ENCODE data around the gene DUSP14. TPM values are rescaled to one million over a fixed set of nuclear protein-coding genes. Genes with fewer than 3 reads are reported as not detected.

DUSP14 gene
- total RNA-seq, 4 donors from 2014 or later, result 2.2 to 2.7 (median 2.6) TPM

GRCh38 chr17:37490022-37490587 is 414 bp downstream of the DUSP14 start:
- TF ChIP-seq POLR2A (IDR thresholded peaks at IDR 0.05), result no peak
- peak in 4 of 6 experiments; percentile 22 to 32 (median 28) for TF ChIP-seq CTCF (IDR thresholded peaks at IDR 0.05)
- DNase-seq, result peak; percentile 57 to 85 (median 69)
- no peaks in the 10 kb centered on the region for H3K36me3 ChIP-seq
- peaks cover 0 to 19% (median 0%) of the 10 kb centered on the region in 4 donors for H3K4me1 ChIP-seq
- no peaks in the 10 kb centered on the region for H3K9me3 ChIP-seq
- H3K27ac ChIP-seq, result peak overlapping the region; percentile 69 to 90 (median 84)
- H3K4me3 ChIP-seq, result peak overlapping the region; percentile 68 to 93 (median 70)
- H3K27me3 ChIP-seq, result no peaks in the 10 kb centered on the region

- no peaks in the 10 kb centered on the region for H3K27me3 ChIP-seq
- H3K4me3 ChIP-seq, result peak overlapping the region; percentile 68 to 93 (median 70)
- DNase-seq, result no peak
- no peaks in the 10 kb centered on the region for H3K36me3 ChIP-seq
- H3K27ac ChIP-seq, result peak overlapping the region in 3 of 4 donors; percentile 82 to 90 (median 86)
- no peak for TF ChIP-seq CTCF (IDR thresholded peaks at IDR 0.05)
- no peak for TF ChIP-seq POLR2A (IDR thresholded peaks at IDR 0.05)
- no peaks in the 10 kb centered on the region for H3K9me3 ChIP-seq
- H3K4me1 ChIP-seq, result peaks cover 0 to 19% (median 0%) of the 10 kb centered on the region in 4 donors
Observed at GRCh38 chr17:37490638-37491614, 1.2 kb downstream of the DUSP14 start.

GRCh38 chr17:37492167-37492566 is 2.5 kb downstream of the DUSP14 start:
- Histone ChIP-seq H3K27ac (peak overlapping the region in 1 of 4 donors; percentile 90), H3K4me3 (no peak overlapping the region)
- no peak for DNase-seq

GRCh38 chr17:37493249-37494027 is 3.7 kb downstream of the DUSP14 start:
- no peak for DNase-seq
- H3K36me3 ChIP-seq, result no peaks in the 10 kb centered on the region
- no peak overlapping the region for H3K4me3 ChIP-seq
- no peak for TF ChIP-seq CTCF (IDR thresholded peaks at IDR 0.05)
- TF ChIP-seq POLR2A (IDR thresholded peaks at IDR 0.05), result no peak
- H3K27me3 ChIP-seq, result no peaks in the 10 kb centered on the region
- H3K4me1 ChIP-seq, result peaks cover 0 to 10% (median 0%) of the 10 kb centered on the region in 4 donors
- no peaks in the 10 kb centered on the region for H3K9me3 ChIP-seq
- no peak overlapping the region for H3K27ac ChIP-seq

More at GRCh38 chr17:37492167-37492566, 2.5 kb downstream of the DUSP14 start:
- Histone ChIP-seq H3K36me3 (no peaks in the 10 kb centered on the region), H3K9me3 (no peaks in the 10 kb centered on the region), H3K27me3 (no peaks in the 10 kb centered on the region), H3K4me1 (peaks cover 0 to 19% (median 0%) of the 10 kb centered on the region in 4 donors)
- no peak for TF ChIP-seq CTCF (IDR thresholded peaks at IDR 0.05)
- TF ChIP-seq POLR2A (IDR thresholded peaks at IDR 0.05), result no peak

GRCh38 chr17:37494401-37494831 is 4.7 kb downstream of the DUSP14 start:
- Histone ChIP-seq H3K9me3 (no peaks in the 10 kb centered on the region), H3K27me3 (no peaks in the 10 kb centered on the region), H3K36me3 (no peaks in the 10 kb centered on the region), H3K4me1 (peaks cover 0 to 4% (median 0%) of the 10 kb centered on the region in 4 donors), H3K4me3 (no peak overlapping the region), H3K27ac (no peak overlapping the region)
- no peak for DNase-seq
- TF ChIP-seq CTCF (IDR thresholded peaks at IDR 0.05) (no peak), POLR2A (IDR thresholded peaks at IDR 0.05) (no peak)
